ENCODE measurements around the gene TMEM167B. TPM values are rescaled to one million over a fixed set of nuclear protein-coding genes. Genes with fewer than 3 reads are reported as not detected.

The TMEM167B gene
- total RNA-seq, 3 donors from 2014 or later, result 38.5 to 48.1 (median 45.9) TPM

DNA sequence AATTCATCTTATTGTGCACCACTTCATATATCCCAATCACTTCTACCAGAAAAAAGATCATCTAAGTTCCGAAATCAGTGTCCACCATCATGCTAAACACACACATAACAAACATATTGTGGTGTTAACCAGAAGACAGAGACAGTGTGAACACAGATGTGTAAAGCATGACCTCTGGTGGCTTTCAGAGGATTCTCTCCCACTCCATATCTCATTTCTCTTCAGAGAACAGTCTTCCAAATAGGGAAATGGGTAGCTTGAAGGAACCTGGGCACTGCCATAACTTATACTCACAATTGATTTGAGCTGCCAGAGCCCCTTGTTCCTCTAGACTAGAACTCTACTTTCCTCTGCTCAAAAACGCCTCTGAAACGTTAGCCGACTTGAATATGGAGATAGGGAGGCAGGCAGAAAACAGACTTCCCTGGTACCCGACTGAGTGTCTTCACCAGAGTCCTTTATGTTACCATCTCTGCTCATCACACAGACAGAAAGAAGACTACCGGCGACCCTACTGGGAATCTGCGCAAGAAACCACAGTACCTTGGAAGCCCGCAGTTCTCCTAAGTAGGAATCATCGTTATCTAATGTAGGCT, 21.6 kb downstream of the TMEM167B start:
- DNase-seq, result no peak
- intact Hi-C loops (cut with DNase I, micrococcal nuclease), result no loop called here
- no peak for TF ChIP-seq CTCF (IDR thresholded peaks at IDR 0.05)
- Histone ChIP-seq H3K36me3 (ENCODE audit: low read depth) (no peaks in the 10 kb centered on the region), H3K9me3 (no peaks in the 10 kb centered on the region), H3K4me3 (no peak overlapping the region), H3K4me1 (ENCODE audit: low read depth) (peaks cover 5% of the 10 kb centered on the region)
- ATAC-seq, result peak; percentile 22

DNA sequence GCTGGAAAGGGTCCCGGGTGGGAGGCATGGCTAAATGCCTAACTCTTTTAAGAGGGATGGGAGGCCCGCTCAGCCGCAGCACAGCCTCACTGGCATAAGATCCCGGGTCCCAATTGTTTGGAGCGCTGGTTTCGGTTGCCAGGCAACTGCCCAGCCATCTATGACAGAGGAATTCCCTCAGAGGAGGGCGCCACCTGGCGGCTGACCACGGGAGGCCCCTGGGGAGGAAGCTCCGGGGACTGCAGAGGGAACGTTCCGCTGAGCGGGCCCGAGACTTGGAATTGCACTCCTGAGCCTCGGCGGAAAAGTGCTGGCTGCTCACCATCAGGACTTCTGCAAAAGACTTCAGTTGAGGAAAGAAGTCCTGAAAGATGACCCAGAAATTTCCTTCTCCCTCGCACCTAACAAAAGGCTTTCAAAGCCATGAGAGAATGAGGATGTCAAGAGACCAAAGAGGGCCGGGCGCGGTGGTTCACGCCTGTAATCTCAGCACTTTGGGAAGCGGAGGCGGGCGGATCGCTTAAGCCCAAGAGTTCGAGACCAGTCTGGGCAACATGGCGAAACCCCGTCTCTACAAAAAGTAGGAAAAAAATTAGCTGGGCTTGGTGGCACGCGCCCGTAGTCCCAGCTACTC, 22.2 kb downstream of the TMEM167B start:
- peaks cover 5% of the 10 kb centered on the region for H3K4me1 ChIP-seq (ENCODE audit: low read depth)
- H3K36me3 ChIP-seq (ENCODE audit: low read depth), result no peaks in the 10 kb centered on the region
- no peak overlapping the region for H3K4me3 ChIP-seq
- intact Hi-C loops (cut with DNase I, micrococcal nuclease), result no loop called here
- H3K9me3 ChIP-seq, result no peaks in the 10 kb centered on the region
- peak; percentile 93 to 95 (median 94) for DNase-seq
- ATAC-seq, result peak; percentile 83
- peak; percentile 97 for TF ChIP-seq CTCF (IDR thresholded peaks at IDR 0.05)

- Histone ChIP-seq H3K4me1 (ENCODE audit: low read depth) (peaks cover 5% of the 10 kb centered on the region), H3K4me3 (no peak within 1 kb of the TSS), H3K9me3 (no peaks in the 10 kb centered on the region), H3K36me3 (ENCODE audit: low read depth) (no peaks in the 10 kb centered on the region)
- no peak for TF ChIP-seq CTCF (IDR thresholded peaks at IDR 0.05)
- DNase-seq, result peak; percentile 81 to 91 (median 82)
- peak; percentile 86 for ATAC-seq
- intact Hi-C loops (cut with DNase I, micrococcal nuclease), result no loop called here
Measured at GRCh38 chr1:109113590-109114341, 23.2 kb downstream of the TMEM167B start, which contains the start of gene ELAPOR1. TSS of gene ELAPOR1 (plus strand) at chr1:109114115. CDS start at chr1:109114184, 69 bp downstream.

GRCh38 chr1:109114342-109114674, 23.7 kb downstream of the TMEM167B start:
- peak; percentile 11 for ATAC-seq
- TF ChIP-seq CTCF (IDR thresholded peaks at IDR 0.05), result no peak
- Histone ChIP-seq H3K4me1 (ENCODE audit: low read depth) (peaks cover 5% of the 10 kb centered on the region), H3K9me3 (no peaks in the 10 kb centered on the region), H3K4me3 (no peak overlapping the region), H3K36me3 (ENCODE audit: low read depth) (no peaks in the 10 kb centered on the region)
- intact Hi-C loops (cut with DNase I, micrococcal nuclease), result no loop called here
- DNase-seq, result no peak

DNA sequence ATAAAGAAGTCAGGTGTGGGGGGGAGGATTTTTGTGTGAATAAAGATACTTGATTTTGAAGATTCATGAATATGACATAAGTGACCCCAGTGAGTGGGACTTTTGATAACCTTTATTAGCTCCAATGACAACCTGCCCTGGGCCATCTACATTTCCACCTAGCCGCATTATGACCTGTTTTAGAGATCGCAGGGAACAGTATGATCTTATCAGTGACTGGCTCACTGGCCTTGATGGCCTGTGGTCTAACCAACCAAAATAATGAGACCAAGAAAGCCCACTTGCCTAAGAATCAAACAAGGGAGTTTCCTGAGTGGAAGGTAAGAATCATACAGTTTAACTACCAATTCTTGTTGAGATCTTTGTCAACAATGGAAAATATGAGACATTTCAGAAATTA, 25.1 kb downstream of the TMEM167B start:
- peaks cover 5% of the 10 kb centered on the region for H3K4me1 ChIP-seq (ENCODE audit: low read depth)
- ATAC-seq (no peak), DNase-seq (no peak)
- H3K36me3 ChIP-seq (ENCODE audit: low read depth), result no peaks in the 10 kb centered on the region
- intact Hi-C loops (cut with DNase I, micrococcal nuclease), result no loop called here
- no peak for TF ChIP-seq CTCF (IDR thresholded peaks at IDR 0.05)
- no peak overlapping the region for H3K4me3 ChIP-seq
- H3K9me3 ChIP-seq, result no peaks in the 10 kb centered on the region

Data from mucosa of descending colon (tissue), 3 donors.